Measurements from ENCODE around the gene SUGP1.
"Not testable (repeated sequence)": the region's sequence is repeated elsewhere in the genome, so short reads cannot be mapped to it uniquely, and the experiment has no call there.

SUGP1 gene

GRCh38 chr19:19268453-19269385, 51.6 kb downstream of the SUGP1 start:
- no peak for DNase-seq (ENCODE audit: low read depth in 2 of 2, low spot score in 1 of 2)

GRCh38 chr19:19267305-19267704, 53.0 kb downstream of the SUGP1 start:
- no peak for DNase-seq (ENCODE audit: low read depth in 2 of 2, low spot score in 1 of 2)

GRCh38 chr19:19263886-19264487, 56.3 kb downstream of the SUGP1 start:
- no peak for DNase-seq (ENCODE audit: low read depth in 2 of 2, low spot score in 1 of 2)

DNA sequence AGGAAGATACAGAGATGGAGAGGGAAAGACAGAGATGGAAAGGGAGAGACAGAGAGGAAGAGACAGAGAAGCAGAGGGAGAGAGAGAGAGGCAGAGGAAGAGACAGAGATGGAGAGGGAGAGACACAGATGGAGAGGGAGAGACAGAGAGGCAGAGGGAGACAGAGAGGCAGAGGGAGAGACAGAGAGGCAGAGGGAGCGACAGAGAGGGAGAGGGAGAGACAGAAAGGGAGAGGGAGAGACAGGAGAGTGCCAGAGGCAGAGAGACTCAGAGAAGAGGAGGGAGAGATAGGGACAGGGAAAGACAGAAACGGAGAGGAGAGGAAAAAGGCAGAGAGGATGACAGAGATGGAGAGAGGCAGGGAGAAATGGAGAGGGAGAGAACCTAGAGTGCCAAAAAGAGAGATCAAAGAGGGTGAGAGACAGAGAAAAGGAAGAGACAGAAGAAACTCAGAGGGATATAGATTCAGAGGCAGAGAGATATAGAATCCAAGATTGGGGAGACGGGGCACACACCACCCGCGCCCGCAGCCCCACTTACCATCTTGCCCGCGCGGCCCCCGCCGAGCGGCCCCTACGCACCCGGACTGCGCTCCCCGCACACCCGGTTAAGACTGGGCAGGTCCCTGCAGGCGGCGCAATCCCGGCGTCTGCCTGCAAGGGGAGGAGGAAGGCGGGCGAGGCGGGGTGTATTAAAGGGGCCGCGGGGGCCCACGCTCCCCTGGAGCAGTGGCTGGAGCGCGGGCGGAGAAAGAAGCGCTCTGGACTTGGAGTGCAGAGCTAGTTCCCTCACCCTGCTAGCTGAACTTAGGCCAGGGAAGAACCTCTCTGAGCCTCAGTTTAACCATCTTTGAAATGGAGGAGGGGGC, 57.9 kb downstream of the SUGP1 start:
- no peak for DNase-seq (ENCODE audit: low read depth in 2 of 2, low spot score in 1 of 2)

DNA sequence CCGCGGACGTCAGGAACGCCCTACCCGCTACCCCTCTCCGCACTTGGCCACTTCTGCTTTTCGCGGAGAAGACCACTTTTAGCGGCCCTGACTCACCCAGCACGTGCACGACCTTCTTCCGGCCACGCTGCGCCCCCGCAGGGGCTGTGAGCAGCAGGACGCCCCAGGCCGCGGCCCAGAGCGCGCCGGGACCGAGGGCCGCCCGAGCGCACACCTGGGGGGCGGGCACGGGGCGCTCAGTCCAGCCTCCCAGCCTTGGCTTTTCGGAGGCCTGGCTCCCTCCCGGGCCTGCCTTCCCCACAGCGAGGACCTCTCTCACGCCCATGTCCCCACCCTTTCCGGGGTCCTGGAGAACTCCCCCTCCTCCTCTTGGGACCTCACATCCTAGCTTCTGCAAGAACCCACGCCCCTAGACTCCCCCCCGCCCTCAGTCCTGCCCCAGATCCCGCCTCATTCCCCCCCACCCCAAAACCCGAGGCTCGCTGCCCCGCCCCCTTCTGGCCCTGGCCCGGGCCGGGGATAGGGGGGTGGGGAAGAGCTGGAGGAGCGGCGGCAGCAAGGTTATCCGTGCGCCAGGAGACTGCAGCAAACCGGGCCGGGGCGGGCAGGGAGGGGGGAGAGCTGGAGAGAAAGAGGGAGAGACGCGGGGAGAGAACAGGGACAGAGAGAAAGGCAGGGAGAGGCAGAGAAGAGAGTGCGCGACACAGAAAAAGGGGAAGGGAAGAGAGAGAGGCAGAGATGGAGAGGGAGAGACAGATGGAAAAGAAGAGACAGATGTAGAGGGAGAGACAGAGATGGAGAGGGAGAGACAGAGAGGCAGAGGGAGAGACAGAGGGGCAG, 58.7 kb downstream of the SUGP1 start:
- DNase-seq (ENCODE audit: low read depth in 2 of 2, low spot score in 1 of 2), result no peak

DNA sequence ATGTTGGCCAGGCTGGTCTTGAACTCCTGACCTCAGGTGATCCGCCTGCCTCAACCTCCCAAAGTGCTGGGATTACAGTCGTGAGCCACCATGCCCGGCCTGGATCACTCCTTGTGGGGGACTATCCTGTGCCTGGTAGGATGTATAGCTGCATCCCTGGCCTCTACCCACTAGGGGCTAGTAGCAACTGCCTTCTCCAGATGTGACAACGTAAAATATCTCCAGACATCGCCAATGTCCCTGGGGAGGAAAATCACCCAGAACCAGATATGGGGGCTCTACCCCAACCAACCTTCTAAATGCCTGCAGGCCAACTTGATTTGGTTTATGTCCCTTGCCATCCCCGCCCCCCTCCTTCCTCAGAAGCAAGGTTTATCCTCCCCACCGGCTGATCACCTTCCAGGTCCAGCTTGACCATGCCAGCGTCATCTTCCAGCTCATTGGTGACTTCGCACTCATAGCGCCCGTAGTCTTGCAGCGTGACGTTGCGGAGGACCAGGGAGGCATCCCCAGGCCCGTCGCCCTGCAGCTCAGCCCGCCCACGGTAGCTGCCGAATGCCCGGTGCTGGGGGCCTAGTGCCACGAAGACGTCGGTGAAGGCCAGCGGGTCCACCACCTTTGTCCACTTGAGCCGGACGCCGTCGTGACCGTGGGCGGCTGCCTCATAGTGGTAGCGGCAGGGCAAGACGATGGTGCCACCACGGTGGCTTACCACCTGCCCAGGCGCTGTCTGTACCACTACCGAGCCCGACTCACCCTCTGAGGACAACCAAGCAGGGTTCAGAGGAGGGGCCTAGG, 59.7 kb downstream of the SUGP1 start:
- no peak for DNase-seq (ENCODE audit: low read depth in 2 of 2, low spot score in 1 of 2)

DNA sequence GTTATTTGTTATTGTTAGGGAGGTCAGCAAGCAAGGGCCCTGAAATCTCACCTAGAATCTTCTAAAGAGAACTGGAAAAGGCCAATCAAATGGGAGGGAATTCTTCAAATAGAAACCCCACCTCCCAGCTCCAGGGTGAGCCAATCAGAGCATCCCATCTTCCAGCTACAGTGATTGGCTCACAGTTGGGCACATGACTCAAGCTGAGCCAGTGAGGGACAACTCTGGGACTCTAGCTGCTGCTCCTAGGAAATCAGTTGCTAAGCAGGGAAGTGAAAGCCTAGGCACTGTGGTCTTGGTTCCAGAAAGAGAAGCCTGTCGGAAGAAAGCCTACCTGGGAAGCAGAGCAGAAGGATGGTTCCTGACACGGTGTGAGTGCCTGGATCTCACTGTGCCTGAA, 60.6 kb downstream of the SUGP1 start:
- no peak for DNase-seq (ENCODE audit: low read depth in 2 of 2, low spot score in 1 of 2)

DNA sequence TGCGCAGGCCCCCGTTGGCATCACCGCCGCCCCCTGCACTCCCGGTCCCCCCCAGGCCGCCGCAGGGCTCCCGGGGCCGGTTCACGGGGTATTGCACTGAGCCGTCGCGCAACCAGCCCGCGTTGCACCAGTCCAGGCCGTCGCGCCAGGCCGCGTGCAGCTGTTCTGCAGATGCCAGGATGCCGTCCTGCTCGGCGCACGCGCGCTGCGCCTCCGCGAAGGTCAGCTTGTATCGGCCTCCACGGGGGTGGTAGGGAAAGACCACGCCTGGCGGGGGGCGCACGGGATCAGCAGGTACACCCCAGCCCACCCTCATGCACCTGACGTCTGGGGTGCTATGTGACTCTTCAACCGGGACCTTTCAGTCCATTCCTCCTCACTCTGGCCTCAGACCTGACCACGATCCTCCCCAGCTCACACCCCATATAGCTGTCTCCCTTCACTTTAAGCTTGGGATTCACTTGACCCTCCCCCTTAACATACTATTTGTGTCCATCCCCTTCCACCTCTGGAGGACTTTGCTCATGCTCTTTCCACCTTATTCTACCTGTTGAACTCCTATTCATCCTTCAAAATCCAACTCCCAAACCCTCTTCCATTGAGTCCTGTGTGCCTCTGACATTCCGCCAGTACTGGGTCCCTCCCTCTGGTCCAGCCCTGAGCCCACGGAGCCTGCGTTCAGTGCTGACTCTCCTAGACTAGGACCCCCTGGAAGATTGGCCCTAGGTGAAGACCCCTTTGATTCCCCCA, 61.5 kb downstream of the SUGP1 start:
- DNase-seq (ENCODE audit: low read depth in 2 of 2, low spot score in 1 of 2), result no peak

- DNase-seq (ENCODE audit: low read depth in 2 of 2, low spot score in 1 of 2), result no peak
Measured at GRCh38 chr19:19257836-19258588, 62.3 kb downstream of the SUGP1 start.

GRCh38 chr19:19257137-19257536, 63.2 kb downstream of the SUGP1 start:
- DNase-seq (ENCODE audit: low read depth in 2 of 2, low spot score in 1 of 2), result no peak

- no peak for DNase-seq (ENCODE audit: low read depth in 2 of 2, low spot score in 1 of 2)
Measured at GRCh38 chr19:19256072-19256969, 64.0 kb downstream of the SUGP1 start.

DNA sequence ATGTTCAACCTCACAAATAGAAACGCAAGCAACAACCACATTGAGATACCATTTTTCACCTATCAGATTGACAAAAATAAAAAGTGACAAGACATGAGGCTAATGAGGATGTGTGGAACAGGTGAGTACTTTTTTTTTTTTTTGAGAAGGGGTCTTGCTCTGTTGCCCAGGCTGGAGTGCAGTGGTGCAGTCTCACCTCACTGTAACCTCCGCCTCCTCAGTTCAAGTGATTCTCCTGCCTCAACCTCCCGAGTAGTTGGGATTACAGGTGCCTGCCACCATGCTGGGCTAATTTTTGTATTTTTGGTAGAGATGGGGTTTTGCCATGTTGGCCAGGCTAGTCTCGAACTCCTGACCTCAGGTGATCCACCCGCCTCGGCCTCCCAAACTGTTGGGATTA, 66.9 kb downstream of the SUGP1 start:
- DNase-seq (ENCODE audit: low read depth in 2 of 2, low spot score in 1 of 2), result not testable (repeated sequence)

DNA sequence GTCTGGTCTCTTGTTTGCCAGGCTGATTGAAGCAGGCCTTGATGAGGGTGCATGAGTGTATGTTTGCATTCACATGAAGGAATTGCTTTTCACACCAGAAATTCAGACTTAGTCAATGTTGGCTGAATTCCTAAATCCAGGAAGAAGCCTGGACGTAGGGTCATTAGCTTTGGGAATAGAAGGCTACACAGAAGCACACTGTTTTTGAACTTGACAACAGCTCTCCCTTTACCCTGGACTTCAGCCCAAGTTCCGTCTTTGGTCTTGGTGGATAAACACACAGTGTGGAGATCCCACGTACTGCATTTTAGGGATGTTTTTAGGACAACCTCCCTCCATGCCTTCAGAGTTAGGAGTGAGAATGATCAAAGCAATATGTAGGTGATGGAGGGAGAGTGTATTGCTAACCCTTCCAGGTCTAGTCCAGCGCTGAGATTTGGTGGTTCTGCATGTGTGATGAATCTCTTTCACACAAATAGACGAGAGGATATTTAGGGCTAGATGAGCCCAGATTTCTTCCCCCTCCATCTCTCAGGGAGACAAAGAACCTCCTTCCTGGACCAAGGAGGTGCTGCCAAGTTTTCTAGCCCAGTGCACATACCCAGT, 70.0 kb downstream of the SUGP1 start:
- DNase-seq (ENCODE audit: low read depth in 2 of 2, low spot score in 1 of 2), result no peak

DNA sequence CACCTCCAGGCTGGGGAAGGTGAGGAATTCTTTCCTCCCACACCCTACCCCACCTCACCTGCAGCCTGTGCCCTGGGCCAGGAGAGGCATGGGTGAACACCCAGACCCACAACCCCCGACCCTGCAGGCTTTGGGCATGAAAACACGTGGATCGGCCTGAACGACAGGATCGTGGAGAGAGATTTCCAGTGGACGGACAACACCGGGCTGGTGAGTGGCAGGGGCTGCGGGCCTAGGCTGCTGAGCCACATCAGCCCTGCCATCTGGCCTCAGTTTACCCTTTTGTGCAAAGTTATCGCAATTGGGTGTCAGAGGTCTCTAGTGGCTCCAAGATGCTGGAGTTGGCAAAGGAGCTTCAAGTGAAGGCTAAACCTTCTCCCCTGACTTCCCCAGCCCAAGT, 79.8 kb downstream of the SUGP1 start:
- DNase-seq (ENCODE audit: low read depth in 2 of 2, low spot score in 1 of 2), result no peak

DNA sequence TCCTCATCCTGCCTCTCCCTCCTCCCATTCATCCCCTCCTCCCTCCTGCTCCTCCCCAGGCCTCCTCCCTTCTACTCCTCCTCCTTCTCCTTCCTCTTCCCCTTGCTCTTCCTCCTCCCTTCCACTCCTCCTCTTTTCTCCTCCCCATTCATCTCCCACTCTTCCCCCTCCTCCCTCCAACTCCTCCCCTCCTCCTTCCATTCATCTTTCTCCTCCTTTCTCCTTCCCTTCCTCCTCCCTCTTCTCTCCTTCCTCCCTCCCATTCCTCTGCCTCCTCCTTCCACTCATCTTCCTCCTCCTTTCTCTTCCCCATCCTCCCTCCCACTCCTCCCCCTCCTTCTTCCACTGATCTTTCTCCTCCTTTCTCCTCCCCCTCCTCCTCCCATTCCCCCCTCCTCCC, 80.6 kb downstream of the SUGP1 start:
- no peak for DNase-seq (ENCODE audit: low read depth in 2 of 2, low spot score in 1 of 2)

DNA sequence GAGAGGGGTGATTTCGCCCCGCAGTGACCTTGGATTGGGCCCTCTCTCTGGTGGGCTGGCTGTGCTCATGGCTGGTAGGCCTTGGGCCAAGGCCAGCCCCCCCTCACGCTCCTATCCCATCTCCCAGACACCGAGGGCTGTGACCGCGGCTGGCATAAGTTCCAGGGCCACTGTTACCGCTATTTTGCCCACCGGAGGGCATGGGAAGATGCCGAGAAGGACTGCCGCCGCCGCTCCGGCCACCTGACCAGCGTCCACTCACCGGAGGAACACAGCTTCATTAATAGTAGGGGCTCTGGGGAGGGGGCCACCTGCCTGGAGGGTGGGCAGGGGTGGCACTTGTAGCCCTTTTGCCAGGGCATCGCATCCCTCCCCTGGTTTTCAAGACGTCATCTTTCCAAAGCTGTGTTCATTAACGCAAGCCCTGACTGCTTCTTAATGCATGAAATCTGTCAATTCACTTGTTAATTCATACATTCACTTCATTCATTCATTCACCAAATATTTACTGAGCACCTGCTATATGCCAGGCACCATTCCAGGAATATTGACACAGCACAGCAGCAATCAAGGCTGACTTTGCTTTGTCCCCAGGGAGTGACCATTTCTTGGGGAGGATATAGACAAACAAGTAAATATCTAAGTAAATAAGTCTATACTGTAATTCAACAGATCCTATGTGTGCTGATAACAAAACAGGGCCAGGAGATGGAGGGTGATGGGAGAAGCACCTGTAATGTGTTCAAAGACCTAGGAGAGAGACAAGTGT, 82.0 kb downstream of the SUGP1 start:
- no peak for DNase-seq (ENCODE audit: low read depth in 2 of 2, low spot score in 1 of 2)
